Articular chondrocyte of knee joint (primary cell): ENCODE results near the gene KCTD17. TPM values are rescaled to one million over a fixed set of nuclear protein-coding genes. Genes with fewer than 3 reads are reported as not detected.

Experiments used
- small RNA-seq: library from RNA; depleted of rRNA; stranded (forward); fragments of <200 nt; gene quantifications from one replicate; pipeline ENCODE3, GENCODE V24; 2012
- total RNA-seq: library from RNA; depleted of rRNA; stranded (reverse); fragments of >200 nt; gene quantifications from 2 replicates; pipeline ENCODE4 v1.2.3, GENCODE V29; 2012

Gene KCTD17, protein sequence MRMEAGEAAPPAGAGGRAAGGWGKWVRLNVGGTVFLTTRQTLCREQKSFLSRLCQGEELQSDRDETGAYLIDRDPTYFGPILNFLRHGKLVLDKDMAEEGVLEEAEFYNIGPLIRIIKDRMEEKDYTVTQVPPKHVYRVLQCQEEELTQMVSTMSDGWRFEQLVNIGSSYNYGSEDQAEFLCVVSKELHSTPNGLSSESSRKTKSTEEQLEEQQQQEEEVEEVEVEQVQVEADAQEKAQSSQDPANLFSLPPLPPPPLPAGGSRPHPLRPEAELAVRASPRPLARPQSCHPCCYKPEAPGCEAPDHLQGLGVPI
- 18.8 and 19.3 TPM in 2 replicates for total RNA-seq

DNA sequence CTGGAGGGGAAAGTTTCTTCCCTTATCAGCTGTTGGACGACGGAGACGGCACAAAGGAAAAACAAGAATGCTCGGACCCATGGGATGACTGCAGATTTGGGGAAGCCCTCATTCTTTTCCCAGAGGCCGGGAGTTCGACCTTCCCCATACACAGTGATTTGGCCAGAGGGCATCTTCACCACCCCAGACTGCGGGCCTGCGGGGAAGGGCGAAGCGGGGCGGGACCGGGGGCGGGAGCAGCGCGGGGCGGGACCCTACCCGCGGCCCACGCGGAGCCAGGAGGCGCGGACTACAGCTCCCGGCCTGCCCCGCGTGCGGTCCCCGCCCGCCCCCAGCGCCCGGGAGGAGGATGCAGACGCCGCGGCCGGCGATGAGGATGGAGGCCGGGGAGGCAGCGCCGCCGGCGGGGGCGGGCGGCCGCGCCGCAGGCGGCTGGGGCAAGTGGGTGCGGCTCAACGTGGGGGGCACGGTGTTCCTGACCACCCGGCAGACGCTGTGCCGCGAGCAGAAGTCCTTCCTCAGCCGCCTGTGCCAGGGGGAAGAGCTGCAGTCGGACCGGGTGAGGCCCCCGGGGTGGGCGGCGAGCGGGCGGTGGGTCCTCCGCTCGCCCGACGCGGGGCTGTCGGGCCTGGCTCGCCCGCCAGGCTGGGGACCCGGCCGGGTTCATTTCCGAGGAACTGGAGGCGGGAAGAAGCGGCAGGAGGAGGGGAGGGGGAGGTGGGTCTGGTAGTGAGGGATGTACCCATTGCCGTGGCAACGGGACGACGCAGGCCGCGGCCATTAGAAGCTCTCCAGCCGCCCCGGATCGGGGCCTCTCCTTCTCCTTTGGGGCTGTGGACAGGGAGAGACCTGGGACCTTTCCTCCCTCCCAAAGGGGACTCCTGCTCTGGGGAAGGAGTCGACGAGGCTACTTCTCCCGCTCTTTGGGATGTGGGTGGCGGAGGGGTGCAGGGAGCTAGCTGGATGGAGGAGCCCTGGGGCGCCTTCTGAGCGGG, at the start of gene KCTD17:
Gene KCTD17, plus strand, starts transcription at position 352 of the 995 bp plus-strand sequence. Its CDS starts 19 bp downstream, at position 371.

DNA sequence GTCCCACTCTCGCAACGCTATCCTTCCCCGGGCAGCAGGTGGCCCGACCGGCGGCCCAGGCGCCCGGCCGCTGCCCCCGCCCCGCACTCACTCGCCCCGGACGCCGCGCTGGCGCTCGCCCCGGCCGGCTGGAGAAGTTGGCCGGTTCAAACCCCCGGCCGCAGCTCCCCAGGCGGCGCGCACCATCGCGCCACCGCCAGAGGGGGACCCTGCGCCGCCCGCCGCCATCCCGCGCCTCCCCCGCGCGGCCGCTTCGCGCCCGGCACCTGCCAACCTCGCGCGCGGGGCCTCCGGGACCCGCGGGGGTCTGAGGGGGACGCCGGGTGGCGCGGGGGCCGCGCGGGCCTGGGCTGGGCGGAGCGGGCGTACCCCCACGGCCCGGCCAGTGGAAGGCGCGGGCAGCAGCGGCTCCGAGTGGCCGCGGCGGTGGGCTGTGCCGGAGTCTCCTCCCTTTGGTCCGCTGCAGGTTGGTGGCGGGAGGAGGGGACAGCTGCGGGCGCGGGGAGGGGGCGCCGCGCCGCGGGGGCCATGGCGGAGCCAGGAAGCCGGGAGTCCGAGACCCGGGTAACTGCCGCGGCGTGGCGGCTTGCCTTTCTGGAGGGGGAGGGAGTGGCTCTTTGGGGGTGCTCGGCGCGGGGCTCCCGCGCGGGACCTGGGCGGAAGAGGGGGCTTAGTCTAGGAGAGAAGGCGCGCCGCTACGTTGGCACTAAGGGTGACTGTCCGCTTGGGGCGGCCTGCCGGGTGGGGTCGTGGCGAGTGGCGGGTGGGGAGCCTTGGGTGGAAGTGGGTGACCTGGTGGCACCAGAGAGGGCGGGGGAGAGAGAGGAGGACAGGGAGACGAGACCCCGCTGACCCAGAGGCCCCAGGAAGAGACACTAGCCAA, 32.0 kb upstream of the KCTD17 start, which contains the start of the genes MPST and TST:
Gene MPST, plus strand, starts transcription at position 434 of the 883 bp plus-strand sequence. Its CDS starts 95 bp downstream, at position 529.
Gene TST, minus strand, starts transcription at position 139 of the 883 bp plus-strand sequence. CDS start 715 bp downstream, outside the sequence.

DNA sequence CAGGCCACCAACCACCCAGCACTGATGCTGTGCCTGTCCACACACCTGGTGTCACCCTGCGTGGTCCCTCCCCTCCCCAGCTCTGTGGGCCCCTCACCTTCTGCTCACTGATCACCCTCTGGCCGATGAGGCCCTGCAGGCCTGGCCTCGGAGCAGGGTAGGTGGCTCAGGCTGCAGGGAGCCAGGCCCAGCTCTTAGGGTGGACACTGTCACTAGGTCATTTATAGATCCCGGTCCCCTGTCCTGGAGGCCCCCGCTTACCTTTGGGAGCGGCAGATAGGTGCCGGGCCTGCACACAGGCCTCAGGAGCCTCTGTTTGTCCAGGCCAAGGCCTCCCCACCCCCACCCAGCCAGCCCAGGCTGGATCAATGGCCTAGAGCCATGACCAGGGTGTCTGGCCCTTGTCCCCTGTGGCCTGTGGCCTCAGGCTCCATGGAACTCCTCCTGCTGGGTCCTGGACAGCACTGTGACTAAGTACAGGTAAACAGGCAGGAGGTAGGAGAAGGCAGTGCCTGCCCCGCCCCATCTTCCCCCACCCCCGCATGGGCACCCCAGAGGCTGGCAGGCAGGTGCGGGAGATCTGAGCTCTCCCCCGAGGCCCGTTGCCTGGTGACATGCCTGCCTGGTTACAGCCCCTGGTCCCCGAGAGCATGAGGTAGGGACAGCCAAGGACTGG, 57.8 kb downstream of the KCTD17 start, which contains the start of gene TMPRSS6:
Gene TMPRSS6, minus strand, starts transcription at position 472 of the 676 bp plus-strand sequence. CDS start 6,296 bp downstream, outside the sequence.

Small RNAs within 50 kb of the gene (small RNA-seq; reads per million reads assigned to genes)
- gene RF00019 = not detected

Other genes with a start within 250 kb of the KCTD17 start
- gene PVALB, start 234.7 kb upstream of the KCTD17 start, total RNA-seq = not detected in 2 replicates
- gene NCF4, start 190.7 kb upstream of the KCTD17 start, total RNA-seq = not detected in 2 replicates
- under 0.01 TPM in 1 of 2 replicates, not detected in the other for gene CSF2RB, start 138.1 kb upstream of the KCTD17 start, total RNA-seq
- 14.8 and 17.5 TPM in 2 replicates for gene TST, start 32.3 kb upstream of the KCTD17 start, total RNA-seq
- gene MPST, start 32.0 kb upstream of the KCTD17 start, total RNA-seq = 33.7 and 43.1 TPM in 2 replicates
- gene TMPRSS6, start 58.0 kb downstream of the KCTD17 start, total RNA-seq = not detected in 2 replicates
- under 0.01 TPM in 1 of 2 replicates, not detected in the other for gene IL2RB, start 98.2 kb downstream of the KCTD17 start, total RNA-seq
- 7.6 and 8.2 TPM in 2 replicates for gene C1QTNF6, start 136.5 kb downstream of the KCTD17 start, total RNA-seq
- gene SSTR3, start 160.7 kb downstream of the KCTD17 start, total RNA-seq = not detected in 2 replicates
- gene RAC2, start 192.5 kb downstream of the KCTD17 start, total RNA-seq = 3.9 and 5.4 TPM in 2 replicates
- gene CYTH4, start 230.8 kb downstream of the KCTD17 start, total RNA-seq = not detected in 2 replicates